Neural cell (in vitro differentiated cells): Measurements from ENCODE around the gene RCN1. TPM values are rescaled to one million over a fixed set of nuclear protein-coding genes. Genes with fewer than 3 reads are reported as not detected.

Source experiments
- H2AFZ ChIP-seq: fragments of 200-600, 300-800 bp; sonication (generic), shearing (Covaris generic); 2 replicates; pipeline ENCODE4 v1.6.0; 2014; ENCODE audit warnings: low read depth, mild to moderate bottlenecking, antibody characterized with exemption, low read length, moderate library complexity
- H3F3A ChIP-seq: fragments of 200-600 bp; shearing (Covaris generic); 2 replicates; pipeline ENCODE4 v1.6.1; 2016; ENCODE audit warnings: mild to moderate bottlenecking, moderate library complexity, mixed read lengths, antibody characterized with exemption, low read length; ENCODE audit not compliant: insufficient read depth, poor library complexity, severe bottlenecking
- H3K27ac ChIP-seq: fragments of 200-600, 300-800 bp; sonication (generic), shearing (Covaris generic); 2 replicates; pipeline ENCODE4 v1.5.1; 2014; ENCODE audit warnings: mild to moderate bottlenecking, low read length, moderate library complexity
- H3K27me3 ChIP-seq: fragments of 300-800, 200-600 bp; sonication (generic), shearing (Covaris generic); 2 replicates; pipeline ENCODE4 v1.6.0; 2014; ENCODE audit warnings: mild to moderate bottlenecking, low read depth, low read length, moderate library complexity; ENCODE audit not compliant: insufficient read depth
- H3K36me3 ChIP-seq: fragments of 300-800, 200-600 bp; sonication (generic), shearing (Covaris generic); 2 replicates; pipeline ENCODE4 v1.5.1; 2014; ENCODE audit warnings: mild to moderate bottlenecking, antibody characterized with exemption, low read length, moderate library complexity; ENCODE audit not compliant: insufficient read depth
- H3K4me2 ChIP-seq: fragments of 300-800, 200-600 bp; sonication (generic), shearing (Covaris generic); 2 replicates; pipeline ENCODE4 v1.6.0; 2014; ENCODE audit warnings: mild to moderate bottlenecking, low read length
- H3K4me3 ChIP-seq: fragments of 300-800, 200-600 bp; sonication (generic), shearing (Covaris generic); 2 replicates; pipeline ENCODE4 v1.5.1; 2014; ENCODE audit warnings: mild to moderate bottlenecking, low read length, moderate library complexity
- H3K79me2 ChIP-seq: fragments of 200-600 bp; shearing (Covaris generic); replicated peaks from 2 replicates; pipeline ENCODE4 v1.6.0; 2014; ENCODE audit warnings: mild to moderate bottlenecking, low read length, moderate library complexity; ENCODE audit not compliant: insufficient read depth
- H3K9ac ChIP-seq: fragments of 300-800, 200-600 bp; sonication (generic), shearing (Covaris generic); 2 replicates; pipeline ENCODE4 v1.6.1; 2016; ENCODE audit warnings: mild to moderate bottlenecking, low read length, mixed read lengths
- H3K9me2 ChIP-seq: fragments of 200-600 bp; shearing (Covaris generic); 2 replicates; pipeline ENCODE4 v1.6.1; 2016; ENCODE audit warnings: mild to moderate bottlenecking, low read length, mixed read lengths; ENCODE audit not compliant: insufficient read depth
- H3K9me3 ChIP-seq: fragments of 200-600, 300-800 bp; sonication (generic), shearing (Covaris generic); 2 replicates; pipeline ENCODE4 v1.6.1; 2016; ENCODE audit warnings: mild to moderate bottlenecking, mixed run types, low read length, moderate library complexity, mixed read lengths
- H4K20me1 ChIP-seq: fragments of 200-600 bp; shearing (Covaris generic); 2 replicates; pipeline ENCODE4 v1.6.1; 2016; ENCODE audit warnings: mild to moderate bottlenecking, mixed run types; ENCODE audit not compliant: insufficient read depth
- CTCF ChIP-seq: fragments of 450-650 bp; IDR thresholded peaks from 2 replicates; pipeline ENCODE4 v1.5.1; 2014; ENCODE audit warnings: antibody characterized with exemption, mild to moderate bottlenecking, moderate library complexity; ENCODE audit not compliant: poor library complexity, severe bottlenecking
- EP300 ChIP-seq: fragments of 450-650 bp; conservative IDR thresholded peaks from 2 replicates; pipeline ENCODE4 v1.6.1; 2014; ENCODE audit warnings: antibody characterized with exemption, mild to moderate bottlenecking, moderate library complexity; ENCODE audit not compliant: poor library complexity, severe bottlenecking
- EZH2 ChIP-seq: fragments of 200-600, 300-800 bp; shearing (Covaris generic), sonication (generic); IDR thresholded peaks from 2 replicates; pipeline ENCODE4 v1.6.1; 2014; ENCODE audit warnings: antibody characterized with exemption, low read length, borderline replicate concordance, mild to moderate bottlenecking; ENCODE audit not compliant: insufficient read depth, poor library complexity, severe bottlenecking
- MXI1 ChIP-seq: fragments of 450-650 bp; conservative IDR thresholded peaks from 2 replicates; pipeline ENCODE4 v1.6.1; 2014; ENCODE audit warnings: antibody characterized with exemption, mild to moderate bottlenecking; ENCODE audit not compliant: poor library complexity, severe bottlenecking
- POLR2AphosphoS5 ChIP-seq: IDR thresholded peaks from 2 replicates; pipeline ENCODE4 v1.6.1; 2012
- RAD21 ChIP-seq: fragments of 450-650 bp; conservative IDR thresholded peaks from 2 replicates; pipeline ENCODE4 v1.6.1; 2014; ENCODE audit warnings: antibody characterized with exemption, mild to moderate bottlenecking, moderate library complexity
- REST ChIP-seq: IDR thresholded peaks from 2 replicates; pipeline ENCODE4 v1.6.1; 2012; ENCODE audit warnings: borderline replicate concordance
- SMC3 ChIP-seq: fragments of 450-650 bp; conservative IDR thresholded peaks from 2 replicates; pipeline ENCODE4 v1.6.1; 2014; ENCODE audit warnings: antibody characterized with exemption, mild to moderate bottlenecking, moderate library complexity; ENCODE audit not compliant: poor library complexity
- TAF1 ChIP-seq: IDR thresholded peaks from 2 replicates; pipeline ENCODE4 v1.6.1; 2012; ENCODE audit warnings: low read depth
- polyA minus RNA-seq: library from RNA; depleted of rRNA, polyadenylated mRNA; stranded (reverse); fragments of >200 nt; gene quantifications from 2 replicates; pipeline ENCODE4 v1.2.3, GENCODE V29; 2014
- polyA plus RNA-seq: library from polyadenylated mRNA; depleted of rRNA; stranded (reverse); fragments of >200 nt; gene quantifications from 2 replicates; pipeline ENCODE4 v1.2.3, GENCODE V29; 2014

Gene RCN1
- polyA plus RNA-seq (60.3 and 66.7 TPM in 2 replicates), polyA minus RNA-seq (47.2 and 53.6 TPM in 2 replicates)

- H3K4me3 ChIP-seq, result peak within 1 kb of the TSS; percentile 69
These were observed at the start of gene RCN1 for GRCh38 chr11:32090545-32091370. Gene RCN1, plus strand, starts transcription at chr11:32091074. Its CDS starts 123 bp downstream, at chr11:32091197.

More at GRCh38 chr11:32090545-32091370, at the start of gene RCN1:
- no peak for TF ChIP-seq EZH2
- peak; percentile 25 for TF ChIP-seq RAD21
- peak; percentile 39 for TF ChIP-seq MXI1
- no peak for TF ChIP-seq POLR2AphosphoS5
- no peak for TF ChIP-seq TAF1
- TF ChIP-seq EP300, result no peak
- no peak for TF ChIP-seq SMC3
- no peak for TF ChIP-seq CTCF
- peak; percentile 86 for TF ChIP-seq REST
- H3K79me2 ChIP-seq, result peaks cover 36% of the 10 kb centered on the region
- no peaks in the 10 kb centered on the region for H3K9me2 ChIP-seq
- H4K20me1 ChIP-seq, result no peaks in the 10 kb centered on the region
- H3F3A ChIP-seq, result no peaks in the 10 kb centered on the region
- H2AFZ ChIP-seq, result peak within 1 kb of the TSS; percentile 21
- H3K27ac ChIP-seq, result no peak within 1 kb of the TSS
- H3K4me2 ChIP-seq, result peak within 1 kb of the TSS; percentile 68
- H3K9me3 ChIP-seq, result no peaks in the 10 kb centered on the region
- peak within 1 kb of the TSS; percentile 56 for H3K9ac ChIP-seq
- H3K36me3 ChIP-seq, result no peaks in the 10 kb centered on the region
- no peaks in the 10 kb centered on the region for H3K27me3 ChIP-seq
